Smooth muscle cell (in vitro differentiated cells): ENCODE data around the gene PACSIN2. TPM values are rescaled to one million over a fixed set of nuclear protein-coding genes. Genes with fewer than 3 reads are reported as not detected.
"Not testable (repeated sequence)": the region's sequence is repeated elsewhere in the genome, so short reads cannot be mapped to it uniquely, and the experiment has no call there.

Experiments used
- DNase-seq: peaks from one replicate; lab custom pipeline; 2025; ENCODE audit not compliant: unreplicated experiment; lab: John Stamatoyannopoulos, UW
- H2AFZ ChIP-seq: fragments of 200-600 bp; sonication (generic); 2 replicates; pipeline ENCODE4 v1.6.0; 2016; ENCODE audit warnings: antibody characterized with exemption, low read depth, mild to moderate bottlenecking
- H3F3A ChIP-seq: fragments of 200-600 bp; sonication (generic); 2 replicates; pipeline ENCODE4 v1.6.0; 2017; ENCODE audit warnings: antibody characterized with exemption, low read depth
- H3K27ac ChIP-seq: fragments of 200-600 bp; sonication (generic); 2 replicates; pipeline ENCODE4 v1.5.1; 2016; ENCODE audit warnings: low read depth, mild to moderate bottlenecking
- H3K27me3 ChIP-seq: fragments of 200-600 bp; sonication (generic); 2 replicates; pipeline ENCODE4 v1.6.1; 2016; ENCODE audit warnings: low read depth, mild to moderate bottlenecking
- H3K36me3 ChIP-seq: fragments of 200-600 bp; sonication (generic); 2 replicates; pipeline ENCODE4 v1.5.1; 2016; ENCODE audit warnings: low read depth
- H3K4me1 ChIP-seq: fragments of 200-600 bp; sonication (generic); 2 replicates; pipeline ENCODE4 v1.5.1; 2016; ENCODE audit warnings: low read depth
- H3K4me2 ChIP-seq: fragments of 200-600 bp; sonication (generic); 2 replicates; pipeline ENCODE4 v1.6.0; 2016; ENCODE audit warnings: mild to moderate bottlenecking
- H3K4me3 ChIP-seq: fragments of 200-600 bp; sonication (generic); 2 replicates; pipeline ENCODE4 v1.5.1; 2016; ENCODE audit warnings: mild to moderate bottlenecking
- H3K79me2 ChIP-seq: fragments of 200-600 bp; sonication (generic); 2 replicates; pipeline ENCODE4 v1.6.0; 2016; ENCODE audit warnings: low read depth, mild to moderate bottlenecking
- H3K9ac ChIP-seq: fragments of 200-600 bp; sonication (generic); 2 replicates; pipeline ENCODE4 v1.6.0; 2016; ENCODE audit warnings: low read depth
- H3K9me3 ChIP-seq: fragments of 200-600 bp; sonication (generic); replicated peaks from 2 replicates; pipeline ENCODE4 v1.5.1; 2016; ENCODE audit warnings: low read depth
- H4K20me1 ChIP-seq: fragments of 200-600 bp; sonication (generic); 2 replicates; pipeline ENCODE4 v1.6.0; 2016; ENCODE audit warnings: low read depth
- WGBS: methylation state at CpG from one replicate; pipeline ENCODE4 v1.1.7; 2016; ENCODE audit warnings: low lambda C conversion rate; 5-methylcytosine and 5-hydroxymethylcytosine counted together
- polyA plus RNA-seq: library from polyadenylated mRNA; unstranded; fragments of >200 nt; fragmentation: Nextera tagmentation; extraction: Ambion mirVana; gene quantifications from 2 replicates; pipeline ENCODE4 v1.2.1, GENCODE V29; 2016
- total RNA-seq: library from RNA; depleted of rRNA; stranded (reverse); fragments of >200 nt; gene quantifications from 2 replicates; pipeline ENCODE4 v1.2.3, GENCODE V29; 2014
- TF ChIP-seq, protein P1 (sequence below): fragments of 200-600 bp; sonication (generic); IDR thresholded peaks from 2 replicates; pipeline ENCODE4 v1.5.1; 2017; ENCODE audit warnings: borderline replicate concordance, mild to moderate bottlenecking, antibody characterized with exemption; ENCODE audit not compliant: insufficient read depth, poor library complexity, severe bottlenecking

PACSIN2 gene
- total and polyA plus RNA-seq, 2 experiments from 2014 or later: 34.7 to 41.1 TPM

DNA sequence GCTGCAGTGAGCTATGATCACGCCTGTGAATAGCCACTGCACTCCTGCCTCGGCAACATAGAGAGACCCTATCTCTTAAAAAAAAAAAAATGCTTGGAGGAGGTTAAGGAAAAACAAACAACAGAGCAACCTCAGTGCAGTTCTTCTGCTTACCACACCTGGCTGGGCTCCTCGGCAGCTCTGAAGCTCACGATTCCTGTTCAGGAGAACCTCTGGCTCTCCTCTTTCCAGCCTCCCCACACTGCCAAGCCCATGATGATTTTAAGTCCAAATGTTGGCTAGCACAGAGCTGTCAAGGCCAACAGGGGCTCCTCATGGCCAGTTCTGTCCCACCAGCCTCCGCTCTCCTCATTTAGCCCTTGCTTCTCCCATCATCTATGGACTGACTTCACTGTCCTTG lies 88.2 kb downstream of the PACSIN2 start:
- Histone ChIP-seq H3K4me2 (no peak overlapping the region), H3K9me3 (no peaks in the 10 kb centered on the region), H3K27me3 (no peaks in the 10 kb centered on the region), H3F3A (no peaks in the 10 kb centered on the region), H3K4me1 (no peaks in the 10 kb centered on the region), H3K4me3 (no peak overlapping the region), H4K20me1 (peaks cover 91% of the 10 kb centered on the region), H3K79me2 (peaks cover 85% of the 10 kb centered on the region), H3K36me3 (no peaks in the 10 kb centered on the region), H3K27ac (no peak overlapping the region), H3K9ac (no peak overlapping the region), H2AFZ (no peak overlapping the region)
- no peak for DNase-seq
- TF ChIP-seq, protein P1, sequence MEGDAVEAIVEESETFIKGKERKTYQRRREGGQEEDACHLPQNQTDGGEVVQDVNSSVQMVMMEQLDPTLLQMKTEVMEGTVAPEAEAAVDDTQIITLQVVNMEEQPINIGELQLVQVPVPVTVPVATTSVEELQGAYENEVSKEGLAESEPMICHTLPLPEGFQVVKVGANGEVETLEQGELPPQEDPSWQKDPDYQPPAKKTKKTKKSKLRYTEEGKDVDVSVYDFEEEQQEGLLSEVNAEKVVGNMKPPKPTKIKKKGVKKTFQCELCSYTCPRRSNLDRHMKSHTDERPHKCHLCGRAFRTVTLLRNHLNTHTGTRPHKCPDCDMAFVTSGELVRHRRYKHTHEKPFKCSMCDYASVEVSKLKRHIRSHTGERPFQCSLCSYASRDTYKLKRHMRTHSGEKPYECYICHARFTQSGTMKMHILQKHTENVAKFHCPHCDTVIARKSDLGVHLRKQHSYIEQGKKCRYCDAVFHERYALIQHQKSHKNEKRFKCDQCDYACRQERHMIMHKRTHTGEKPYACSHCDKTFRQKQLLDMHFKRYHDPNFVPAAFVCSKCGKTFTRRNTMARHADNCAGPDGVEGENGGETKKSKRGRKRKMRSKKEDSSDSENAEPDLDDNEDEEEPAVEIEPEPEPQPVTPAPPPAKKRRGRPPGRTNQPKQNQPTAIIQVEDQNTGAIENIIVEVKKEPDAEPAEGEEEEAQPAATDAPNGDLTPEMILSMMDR: no peak
- WGBS: 94% methylated on average over 5 of the region's 5 CpGs

DNA sequence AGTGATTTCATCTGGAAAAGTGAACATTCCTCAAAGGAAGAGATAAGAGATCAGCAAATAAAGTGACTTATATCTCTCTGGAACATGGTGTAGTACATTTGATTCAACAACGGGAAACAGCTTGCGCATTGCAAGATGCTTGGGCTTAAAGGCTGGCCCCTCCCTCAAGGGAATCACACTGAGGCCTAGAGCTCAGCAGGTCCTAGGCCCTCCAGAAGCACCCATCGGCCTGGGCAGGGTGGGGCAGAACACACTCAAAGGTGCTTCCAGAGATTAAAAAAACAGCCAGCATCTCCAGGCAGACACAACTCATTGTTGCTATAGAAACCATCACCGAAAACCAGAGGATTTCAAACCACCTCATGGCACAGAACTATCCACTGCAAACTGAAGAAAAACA lies 88.8 kb downstream of the PACSIN2 start:
- no peak for DNase-seq
- 80% methylated on average over 4 of the region's 4 CpGs for WGBS
- Histone ChIP-seq H3K4me2 (no peak overlapping the region), H3K27me3 (no peaks in the 10 kb centered on the region), H3K36me3 (no peaks in the 10 kb centered on the region), H3K4me1 (no peaks in the 10 kb centered on the region), H3K9ac (no peak overlapping the region), H3K79me2 (peaks cover 85% of the 10 kb centered on the region), H3K27ac (peak overlapping the region; percentile 19), H3K9me3 (no peaks in the 10 kb centered on the region), H4K20me1 (peaks cover 94% of the 10 kb centered on the region), H2AFZ (no peak overlapping the region), H3F3A (no peaks in the 10 kb centered on the region), H3K4me3 (no peak overlapping the region)
- TF ChIP-seq, protein P1: no peak

DNA sequence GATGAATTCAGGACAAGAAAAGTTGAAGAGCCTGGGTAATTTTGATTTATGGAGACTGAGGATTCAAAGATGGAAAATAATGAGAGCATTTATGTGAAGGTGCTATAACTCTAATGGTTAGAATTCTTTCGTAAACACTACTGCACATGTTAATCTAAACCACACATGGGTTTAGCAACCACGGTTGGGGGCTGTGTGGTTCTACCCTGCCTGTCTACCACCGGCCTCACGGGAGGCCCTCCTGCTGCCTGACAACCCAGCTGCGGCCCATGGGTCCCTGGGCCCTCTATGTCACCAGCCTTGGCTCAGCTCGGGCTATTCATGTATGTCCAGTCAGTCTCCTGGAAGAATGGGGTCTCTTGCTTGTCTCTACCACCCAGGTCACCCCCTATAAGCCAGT lies 89.4 kb downstream of the PACSIN2 start:
- 79% methylated on average over 6 of the region's 6 CpGs for WGBS
- peak overlapping the region; percentile 19 for H3K27ac ChIP-seq
- no peaks in the 10 kb centered on the region for H3K27me3 ChIP-seq
- no peaks in the 10 kb centered on the region for H3K4me1 ChIP-seq
- no peaks in the 10 kb centered on the region for H3F3A ChIP-seq
- no peaks in the 10 kb centered on the region for H3K36me3 ChIP-seq
- H3K9ac ChIP-seq: no peak overlapping the region
- H3K4me2 ChIP-seq: no peak overlapping the region
- peaks cover 85% of the 10 kb centered on the region for H3K79me2 ChIP-seq
- H3K9me3 ChIP-seq: no peaks in the 10 kb centered on the region
- DNase-seq: no peak
- H4K20me1 ChIP-seq: peaks cover 93% of the 10 kb centered on the region
- TF ChIP-seq, protein P1: no peak
- H3K4me3 ChIP-seq: no peak overlapping the region
- H2AFZ ChIP-seq: no peak overlapping the region

DNA sequence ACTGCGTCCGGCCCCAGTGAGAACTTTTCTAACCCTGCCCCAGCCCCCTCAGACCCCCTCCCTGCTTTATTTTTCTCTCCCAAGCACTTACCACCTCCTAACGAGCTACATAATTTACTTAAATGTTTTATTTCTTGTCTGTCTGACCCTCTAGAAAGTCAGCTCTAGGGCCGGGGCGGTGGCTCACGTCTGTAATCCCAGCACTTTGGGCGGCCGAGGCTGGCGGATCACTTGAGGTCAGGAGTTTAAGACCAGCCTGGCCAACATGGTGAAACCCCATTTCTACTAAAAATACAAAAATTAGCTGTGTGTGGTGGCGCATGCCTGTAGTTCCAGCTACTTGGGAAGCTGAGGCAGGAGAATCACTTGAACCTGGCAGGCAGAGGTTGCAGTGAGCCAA lies 89.9 kb downstream of the PACSIN2 start:
- H3K4me1 ChIP-seq, H2AFZ ChIP-seq, H3K4me2 ChIP-seq, H3K9ac ChIP-seq, H3K27me3 ChIP-seq, H3K27ac ChIP-seq, H3K9me3 ChIP-seq, H3K36me3 ChIP-seq, DNase-seq, H3F3A ChIP-seq, H3K4me3 ChIP-seq: not testable (repeated sequence)
- 93% methylated on average over 10 of the region's 10 CpGs for WGBS
- Histone ChIP-seq H4K20me1 (peaks cover 92% of the 10 kb centered on the region), H3K79me2 (peaks cover 85% of the 10 kb centered on the region)
